Measurements from ENCODE around the gene INPP4B. TPM values are rescaled to one million over a fixed set of nuclear protein-coding genes. Genes with fewer than 3 reads are reported as not detected.

The INPP4B gene
- total RNA-seq, 1 experiment from 2014 or later = 53.7 TPM

DNA sequence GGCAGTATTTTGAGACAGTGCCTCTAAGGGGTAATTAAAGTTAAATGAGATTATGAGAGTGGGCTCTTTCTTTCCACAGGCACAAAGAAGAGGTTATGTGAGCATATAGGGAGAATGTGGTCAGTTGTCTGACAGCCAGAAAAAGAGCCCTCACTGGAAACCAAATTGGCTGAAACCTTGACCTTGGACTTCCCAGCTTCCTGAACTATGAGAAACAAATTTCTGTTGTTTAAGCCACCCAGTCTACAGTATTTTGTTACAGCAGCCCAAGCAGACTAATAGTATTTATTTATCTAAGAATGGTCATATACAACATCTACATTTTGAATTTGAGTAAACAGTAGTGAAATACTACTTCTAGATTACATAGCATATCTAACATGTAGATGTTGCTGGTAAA lies 736.0 kb downstream of the INPP4B start:
- CTCF ChIA-PET = no interaction called here
- intact Hi-C loops (cut with micrococcal nuclease; ENCODE audit: unreplicated experiment) = no loop called here

GRCh38 chr4:142104041-142104440 lies 742.1 kb downstream of the INPP4B start:
- no peaks in the 10 kb centered on the region for H3K9me3 ChIP-seq (ENCODE audit: insufficient read depth, low read depth)
- no peaks in the 10 kb centered on the region for H3K9me2 ChIP-seq (ENCODE audit: insufficient read depth)
- TF ChIP-seq EZH2 (IDR thresholded peaks at IDR 0.05; ENCODE audit: low read depth) (no peak), CTCF (conservative IDR thresholded peaks at IDR 0.05) (no peak)
- no peak overlapping the region for H3K27ac ChIP-seq
- H3K36me3 ChIP-seq (ENCODE audit: low read depth) = no peaks in the 10 kb centered on the region
- BruUV-seq (replicated peaks) = no TSS peak
- ChIA-PET CTCF (no interaction called here), POLR2A (ENCODE audit: unreplicated experiment) (no interaction called here)
- intact Hi-C loops (cut with micrococcal nuclease; ENCODE audit: unreplicated experiment) = no loop called here
- H3K4me1 ChIP-seq (replicated peaks; ENCODE audit: insufficient read depth) = no peaks in the 10 kb centered on the region
- no peak overlapping the region for H2AFZ ChIP-seq
- no peaks in the 10 kb centered on the region for H3K79me2 ChIP-seq (ENCODE audit: low read depth)
- H3K4me2 ChIP-seq = no peak overlapping the region
- no peaks in the 10 kb centered on the region for H3K27me3 ChIP-seq (ENCODE audit: insufficient read depth, low read depth)
- H3F3A ChIP-seq (ENCODE audit: insufficient read depth, low read depth) = no peaks in the 10 kb centered on the region
- no peak for DNase-seq
- H4K20me1 ChIP-seq (ENCODE audit: insufficient read depth) = no peaks in the 10 kb centered on the region
- H3K4me3 ChIP-seq = no peak overlapping the region

More for the DNA sequence above, 736.0 kb downstream of the INPP4B start:
- Histone ChIP-seq H3K4me3 (no peak overlapping the region), H3K4me2 (no peak overlapping the region), H4K20me1 (ENCODE audit: insufficient read depth) (no peaks in the 10 kb centered on the region), H3K27ac (no peak overlapping the region), H3K27me3 (ENCODE audit: insufficient read depth, low read depth) (no peaks in the 10 kb centered on the region), H3K4me1 (replicated peaks; ENCODE audit: insufficient read depth) (no peaks in the 10 kb centered on the region), H3F3A (ENCODE audit: insufficient read depth, low read depth) (no peaks in the 10 kb centered on the region), H2AFZ (no peak overlapping the region), H3K36me3 (ENCODE audit: low read depth) (0 out of 2 replicates have a peak, but pooled peaks cover 13% of the 10 kb centered on the region), H3K9me2 (ENCODE audit: insufficient read depth) (no peaks in the 10 kb centered on the region), H3K9me3 (ENCODE audit: insufficient read depth, low read depth) (no peaks in the 10 kb centered on the region), H3K79me2 (ENCODE audit: low read depth) (no peaks in the 10 kb centered on the region)
- TF ChIP-seq EZH2 (IDR thresholded peaks at IDR 0.05; ENCODE audit: low read depth) (no peak), CTCF (conservative IDR thresholded peaks at IDR 0.05) (no peak)
- DNase-seq = no peak
- no TSS peak for BruUV-seq (replicated peaks)
- POLR2A ChIA-PET (ENCODE audit: unreplicated experiment) = no interaction called here

- Histone ChIP-seq H3K4me1 (replicated peaks; ENCODE audit: insufficient read depth) (0 out of 2 replicates have a peak, but pooled peaks cover 2% of the 10 kb centered on the region), H3K4me2 (no peak overlapping the region), H4K20me1 (ENCODE audit: insufficient read depth) (no peaks in the 10 kb centered on the region), H3K36me3 (ENCODE audit: low read depth) (no peaks in the 10 kb centered on the region), H3K4me3 (no peak overlapping the region), H3F3A (ENCODE audit: insufficient read depth, low read depth) (peaks cover 4% of the 10 kb centered on the region; the same call in 1 of the 2 replicates), H2AFZ (no peak overlapping the region), H3K27ac (no peak overlapping the region), H3K79me2 (ENCODE audit: low read depth) (no peaks in the 10 kb centered on the region), H3K9me2 (ENCODE audit: insufficient read depth) (no peaks in the 10 kb centered on the region), H3K9me3 (ENCODE audit: insufficient read depth, low read depth) (no peaks in the 10 kb centered on the region), H3K27me3 (ENCODE audit: insufficient read depth, low read depth) (no peaks in the 10 kb centered on the region)
- intact Hi-C loops (cut with micrococcal nuclease; ENCODE audit: unreplicated experiment) = no loop called here
- BruUV-seq (replicated peaks) = no TSS peak
- no peak for TF ChIP-seq CTCF (conservative IDR thresholded peaks at IDR 0.05)
- TF ChIP-seq EZH2 (IDR thresholded peaks at IDR 0.05; ENCODE audit: low read depth) = no peak
- ChIA-PET CTCF (no interaction called here), POLR2A (ENCODE audit: unreplicated experiment) (interaction anchor here (0.5 kb wide), 1 partner anchor 41 kb away, joined by 14 read pairs; no protein-coding TSS in a partner anchor)
- no peak for DNase-seq
These were observed 744.7 kb downstream of the INPP4B start for GRCh38 chr4:142101401-142101800.
